Spleen (tissue), 11 donors: ENCODE results near the gene EPHA2. TPM values are rescaled to one million over a fixed set of nuclear protein-coding genes. Genes with fewer than 3 reads are reported as not detected.
A peak's percentile ranks its signal among the peaks of the same experiment; 100 is the strongest.

ENCODE experiments used
- DNase-seq: peaks from one replicate; pipeline ENCODE4 v3.0.0-alpha.2; 2020
- H3K27ac ChIP-seq, 8 donors: fragments of 200-600 bp; sonication (generic) in 7 of 8; 1 replicate in 4 of 8; 2 replicates in 4 of 8; pipeline versions ENCODE4 v1.5.0 to v1.8.0; 2016 to 2021; ENCODE audit warnings: inconsistent platforms in 4 of 8, mild to moderate bottlenecking in 4 of 8, moderate library complexity in 1 of 8
- H3K27me3 ChIP-seq, 7 donors: fragments of 200-600 bp; sonication (generic) in 6 of 7; replicated peaks in 1 of 7; 1 replicate in 4 of 7; 2 replicates in 3 of 7; pipeline versions ENCODE4 v1.5.0 to v1.8.0; 2016 to 2021; ENCODE audit warnings: inconsistent platforms in 3 of 7, mild to moderate bottlenecking in 1 of 7
- H3K36me3 ChIP-seq, 6 donors: fragments of 200-600 bp; sonication (generic) in 5 of 6; 1 replicate in 4 of 6; 2 replicates in 2 of 6; pipeline versions ENCODE4 v1.5.0 to v1.8.0; 2016 to 2021; ENCODE audit warnings: inconsistent platforms in 2 of 6
- H3K4me1 ChIP-seq, 6 donors: fragments of 200-600 bp; sonication (generic) in 5 of 6; 1 replicate in 3 of 6; 2 replicates in 3 of 6; pipeline versions ENCODE4 v1.5.0 to v1.8.0; 2016 to 2021; ENCODE audit warnings: inconsistent platforms in 3 of 6
- H3K4me3 ChIP-seq, 8 donors: fragments of 200-600 bp; sonication (generic) in 7 of 8; 1 replicate in 4 of 8; 2 replicates in 4 of 8; pipeline versions ENCODE4 v1.5.0 to v1.8.0; 2016 to 2021; ENCODE audit warnings: inconsistent platforms in 4 of 8, mild to moderate bottlenecking in 4 of 8, moderate library complexity in 2 of 8
- H3K9me3 ChIP-seq, 8 donors: fragments of 200-600 bp; sonication (generic) in 7 of 8; 1 replicate in 4 of 8; 2 replicates in 4 of 8; pipeline versions ENCODE4 v1.5.0 to v1.8.0; 2016 to 2021; ENCODE audit warnings: inconsistent platforms in 4 of 8
- CTCF ChIP-seq, 11 experiments: fragments of 200-600 bp in 7 of 11; fragments of 450-650 bp in 4 of 11; sonication (generic) in 4 of 11; IDR thresholded peaks in 8 of 11; conservative IDR thresholded peaks in 3 of 11; 1 replicate in 7 of 11; 2 replicates in 4 of 11; pipeline versions ENCODE4 v1.4.0 to v1.8.0; 2016 to 2021; ENCODE audit warnings: antibody characterized with exemption in 11 of 11, inconsistent platforms in 4 of 11, mild to moderate bottlenecking in 1 of 11
- POLR2A ChIP-seq, 3 donors: fragments of 450-650 bp; IDR thresholded peaks; one replicate each; pipeline ENCODE4 v1.5.1; 2017; ENCODE audit warnings: antibody characterized with exemption in 3 of 3, mild to moderate bottlenecking in 1 of 3
- POLR2AphosphoS5 ChIP-seq, 3 donors: sonication (generic); formaldehyde crosslinking; IDR thresholded peaks; one replicate each; pipeline ENCODE4 v1.5.1; 2017; ENCODE audit warnings: antibody characterized with exemption in 3 of 3
- WGBS, 5 donors: extraction: QIAGEN DNeasy Blood & Tissue Kit in 3 of 5; methylation state at CpG; one replicate each; pipeline versions ENCODE4 v1.1.5 to v1.1.7; 2013 to 2018; 5-methylcytosine and 5-hydroxymethylcytosine counted together
- intact Hi-C: fragments of 100-400 bp; cut with DNase I; formaldehyde crosslinking; loops from one replicate; pipeline ENCODE4 v1.15.0; 2023; ENCODE audit warnings: low total_unique reads
- polyA plus RNA-seq, 3 donors: library from polyadenylated mRNA; stranded (reverse); fragments of 200-250 nt; gene quantifications; one replicate each; pipeline ENCODE4 v1.2.1, GENCODE V29; 2013
- total RNA-seq, 7 donors: library from RNA; depleted of rRNA in 3 of 7; stranded (reverse); fragments of >200 nt in 3 of 7; fragmentation: NEBNext Ultra II Directional in 4 of 7; extraction: Animal tissue kit (Norgen Biotek cat#: 25700) in 4 of 7; gene quantifications; one replicate each; pipeline versions ENCODE4 v1.1.0 to v1.2.1, GENCODE V29; 2016 to 2021
- donor health status: healthy with polysubstance abuse.
- donor health status: DM: no; HTN: no; CAD: no; lungs with moderate emphysema.
- donor health status: DM: no; HTN: no; CAD: no.
- donor health status: Bipolar disorder and iron deficiency.
- donor health status: healthy.
- donor health status: DM: no; HTN: no; CAD: no.
- donor health status: DM: yes; HTN: yes; CAD: no.

EPHA2 gene
- total and polyA plus RNA-seq, 10 donors, result 2.0 to 35.7 (median 14.8) TPM

GRCh38 chr1:16191916-16192546 lies 36.2 kb upstream of the EPHA2 start:
- TF ChIP-seq CTCF (IDR thresholded peaks at IDR 0.05 in 8 of 11, conservative IDR thresholded peaks at IDR 0.05 in 3 of 11), result no peak
- TF ChIP-seq POLR2AphosphoS5 (IDR thresholded peaks at IDR 0.05), result no peak
- TF ChIP-seq POLR2A (IDR thresholded peaks at IDR 0.05), result no peak
- WGBS, 5 donors, result 72 to 86% (median 77%) methylated on average over 5 to 6 of the region's 6 CpGs
- Histone ChIP-seq H3K36me3 (no peaks in the 10 kb centered on the region), H3K4me3 (no peak overlapping the region), H3K9me3 (no peaks in the 10 kb centered on the region), H3K4me1 (peaks cover 0 to 38% (median 17%) of the 10 kb centered on the region in 6 donors), H3K27me3 (peaks cover 0 to 23% (median 0%) of the 10 kb centered on the region in 7 donors), H3K27ac (no peak overlapping the region)
- no peak for DNase-seq
- intact Hi-C loops, result no loop called here

- intact Hi-C loops, result no loop called here
- TF ChIP-seq POLR2A (IDR thresholded peaks at IDR 0.05) (no peak), POLR2AphosphoS5 (IDR thresholded peaks at IDR 0.05) (no peak), CTCF (IDR thresholded peaks at IDR 0.05 in 8 of 11, conservative IDR thresholded peaks at IDR 0.05 in 3 of 11) (no peak)
Observed at GRCh38 chr1:16191309-16191708, 35.4 kb upstream of the EPHA2 start.

GRCh38 chr1:16189921-16190621 lies 34.2 kb upstream of the EPHA2 start:
- Histone ChIP-seq H3K4me3 (no peak overlapping the region), H3K9me3 (no peaks in the 10 kb centered on the region), H3K4me1 (peaks cover 0 to 38% (median 17%) of the 10 kb centered on the region in 6 donors), H3K27ac (no peak overlapping the region), H3K27me3 (peaks cover 0 to 23% (median 0%) of the 10 kb centered on the region in 7 donors), H3K36me3 (no peaks in the 10 kb centered on the region)
- TF ChIP-seq CTCF (IDR thresholded peaks at IDR 0.05 in 8 of 11, conservative IDR thresholded peaks at IDR 0.05 in 3 of 11) (no peak), POLR2A (IDR thresholded peaks at IDR 0.05) (no peak), POLR2AphosphoS5 (IDR thresholded peaks at IDR 0.05) (no peak)
- 59 to 79% (median 67%) methylated on average over 9 of the region's 9 CpGs for WGBS, 5 donors
- DNase-seq, result no peak
- intact Hi-C loops, result no loop called here

More at GRCh38 chr1:16191309-16191708, 35.4 kb upstream of the EPHA2 start:
- DNase-seq, result no peak
- peaks cover 0 to 38% (median 17%) of the 10 kb centered on the region in 6 donors for H3K4me1 ChIP-seq
- no peak overlapping the region for H3K4me3 ChIP-seq
- no peaks in the 10 kb centered on the region for H3K9me3 ChIP-seq
- peaks cover 0 to 23% (median 0%) of the 10 kb centered on the region in 7 donors for H3K27me3 ChIP-seq
- H3K27ac ChIP-seq, result no peak overlapping the region
- WGBS, 5 donors, result 71 to 92% (median 88%) methylated on average over 1 of the region's 1 CpG
- H3K36me3 ChIP-seq, result no peaks in the 10 kb centered on the region

- Histone ChIP-seq H3K36me3 (no peaks in the 10 kb centered on the region), H3K27me3 (peaks cover 0 to 23% (median 0%) of the 10 kb centered on the region in 7 donors), H3K4me1 (peaks cover 0 to 38% (median 17%) of the 10 kb centered on the region in 6 donors), H3K27ac (no peak overlapping the region), H3K9me3 (no peaks in the 10 kb centered on the region), H3K4me3 (no peak overlapping the region)
- TF ChIP-seq CTCF (IDR thresholded peaks at IDR 0.05 in 8 of 11, conservative IDR thresholded peaks at IDR 0.05 in 3 of 11) (peak in 1 of 11 experiments; percentile 12), POLR2A (IDR thresholded peaks at IDR 0.05) (no peak)
- WGBS, 5 donors, result 40 to 54% (median 46%) methylated on average over 6 of the region's 6 CpGs
- intact Hi-C loops, result no loop called here
- no peak for DNase-seq
Observed at GRCh38 chr1:16189003-16189402, 33.1 kb upstream of the EPHA2 start.
